ENCODE measurements around the gene CORO1C.
"Not testable (repeated sequence)": the region's sequence is repeated elsewhere in the genome, so short reads cannot be mapped to it uniquely, and the experiment has no call there.

Gene CORO1C

GRCh38 chr12:108675792-108676191 lies 55.5 kb downstream of the CORO1C start:
- DNase-seq (ENCODE audit: low read depth in 2 of 2): no peak

GRCh38 chr12:108672054-108672453 lies 59.3 kb downstream of the CORO1C start:
- DNase-seq (ENCODE audit: low read depth in 2 of 2): no peak

DNA sequence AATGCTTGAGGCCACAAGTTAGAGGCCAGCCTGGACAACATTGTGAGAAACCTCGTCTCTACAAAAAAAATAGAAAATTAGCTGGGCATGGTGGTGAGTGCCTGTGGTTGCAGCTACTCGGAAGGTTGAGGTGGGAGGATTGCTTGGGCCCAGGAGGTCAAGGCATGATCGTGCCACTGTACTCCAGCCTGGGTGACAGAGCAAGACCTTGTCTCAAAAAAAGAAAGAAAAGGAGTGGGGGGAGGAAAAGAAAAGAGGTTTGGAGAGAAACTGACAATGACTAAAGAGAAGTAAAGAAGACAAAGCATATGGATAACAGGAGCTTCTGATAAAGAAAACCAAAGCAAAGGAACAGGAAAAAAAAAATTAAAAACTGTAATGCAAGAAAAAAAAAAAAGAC lies 60.2 kb downstream of the CORO1C start:
- DNase-seq (ENCODE audit: low read depth in 2 of 2): no peak

- DNase-seq (ENCODE audit: low read depth in 2 of 2): no peak
Observed at GRCh38 chr12:108670066-108670631, 61.2 kb downstream of the CORO1C start.

DNA sequence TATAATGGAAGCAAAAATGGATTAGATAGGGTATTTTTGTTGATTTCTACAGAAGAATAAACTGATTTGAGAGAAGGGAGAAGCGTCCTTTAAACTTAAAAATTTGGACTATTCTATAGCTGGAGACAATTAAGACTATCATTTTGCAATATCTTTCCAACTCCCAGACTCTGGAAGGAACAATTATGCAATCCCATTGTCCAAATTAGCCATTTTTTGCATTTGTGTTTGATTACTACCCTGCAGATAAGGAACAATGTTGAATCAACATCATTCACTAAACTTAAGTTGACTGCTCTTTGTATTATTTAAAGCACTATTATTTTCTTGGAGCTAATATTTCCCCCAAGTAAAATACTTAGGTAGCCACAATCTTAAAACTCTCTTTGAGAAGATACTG lies 62.8 kb downstream of the CORO1C start:
- DNase-seq (ENCODE audit: low read depth in 2 of 2): no peak

DNA sequence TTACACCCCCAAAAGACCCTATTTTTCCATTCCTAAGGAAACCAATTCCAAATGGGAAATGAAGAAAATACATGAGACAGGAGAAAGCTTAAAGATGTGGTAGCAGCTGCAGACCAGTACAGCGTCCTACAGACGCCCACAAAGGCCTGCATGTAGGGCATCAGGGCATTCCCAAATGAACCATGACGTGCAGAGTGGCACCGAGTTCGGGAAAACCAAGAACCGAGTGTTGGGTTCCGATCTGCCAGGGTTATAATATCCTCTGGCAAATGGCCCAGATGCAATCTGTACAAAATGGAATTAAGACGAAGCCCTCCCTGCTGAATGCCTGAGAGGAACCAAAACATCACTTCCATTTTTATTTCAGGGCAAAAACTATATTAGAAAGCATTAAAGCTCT lies 63.3 kb downstream of the CORO1C start:
- DNase-seq (ENCODE audit: low read depth in 2 of 2): no peak

- DNase-seq (ENCODE audit: low read depth in 2 of 2): no peak
Observed at GRCh38 chr12:108667349-108667748, 64.0 kb downstream of the CORO1C start.

GRCh38 chr12:108666401-108666881 lies 64.9 kb downstream of the CORO1C start:
- DNase-seq (ENCODE audit: low read depth in 2 of 2): no peak

GRCh38 chr12:108665608-108666202 lies 65.6 kb downstream of the CORO1C start:
- DNase-seq (ENCODE audit: low read depth in 2 of 2): no peak

- peak; percentile 61 to 81 for DNase-seq (ENCODE audit: low read depth in 2 of 2)
Observed at GRCh38 chr12:108664338-108665258, 66.7 kb downstream of the CORO1C start.

- DNase-seq (ENCODE audit: low read depth in 2 of 2): no peak
Observed at GRCh38 chr12:108663324-108664015, 67.8 kb downstream of the CORO1C start.

- DNase-seq (ENCODE audit: low read depth in 2 of 2): not testable (repeated sequence)
Observed at GRCh38 chr12:108658115-108658514, 73.2 kb downstream of the CORO1C start.

DNA sequence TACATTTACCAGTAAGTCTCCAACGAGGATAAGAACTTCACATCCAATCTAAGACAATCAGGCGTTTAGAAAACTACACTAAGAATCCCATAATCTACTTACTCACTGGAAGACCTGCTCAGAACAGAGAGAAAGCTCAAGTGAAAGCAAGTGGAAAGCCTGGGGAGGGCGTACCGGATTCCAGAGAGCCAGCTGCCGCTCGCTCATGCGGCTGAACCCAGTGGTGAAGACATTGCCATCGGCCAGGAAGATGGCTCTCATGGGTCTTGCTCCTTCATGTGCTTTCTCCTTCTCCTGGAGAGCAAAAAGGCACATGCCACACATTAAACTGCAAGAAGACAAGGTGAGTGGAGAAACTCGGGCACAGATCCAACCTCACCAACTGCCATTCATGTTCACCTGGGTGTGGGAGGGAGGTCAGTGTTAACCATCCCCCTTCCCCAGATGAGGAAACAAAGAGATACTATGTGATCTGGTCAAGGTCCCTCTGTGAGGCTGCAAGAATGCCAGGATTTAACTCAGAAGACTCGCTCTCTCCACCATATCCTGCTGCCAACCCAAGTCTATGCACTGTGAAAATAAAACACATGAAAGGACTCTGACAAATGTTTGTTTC lies 74.1 kb downstream of the CORO1C start:
- no peak for DNase-seq (ENCODE audit: low read depth in 2 of 2)

DNA sequence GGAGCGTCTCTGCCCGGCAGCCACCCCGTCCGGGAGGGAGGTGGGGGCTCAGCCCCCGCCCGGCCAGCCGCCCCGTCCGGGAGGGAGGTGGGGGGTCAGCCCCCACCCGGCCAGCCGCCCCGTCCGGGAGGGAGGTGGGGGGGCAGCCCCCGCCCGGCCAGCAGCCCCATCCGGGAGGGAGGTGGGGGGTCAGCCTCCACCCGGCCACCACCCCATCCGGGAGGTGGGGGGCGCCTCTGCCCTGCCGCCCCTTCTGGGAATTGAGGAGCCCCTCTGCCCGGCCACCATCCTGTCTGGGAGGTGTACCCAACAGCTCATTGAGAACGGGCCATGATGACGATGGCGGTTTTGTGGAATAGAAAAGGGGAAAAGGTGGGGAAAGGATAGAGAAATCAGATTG lies 75.1 kb downstream of the CORO1C start:
- not testable (repeated sequence) for DNase-seq (ENCODE audit: low read depth in 2 of 2)

DNA sequence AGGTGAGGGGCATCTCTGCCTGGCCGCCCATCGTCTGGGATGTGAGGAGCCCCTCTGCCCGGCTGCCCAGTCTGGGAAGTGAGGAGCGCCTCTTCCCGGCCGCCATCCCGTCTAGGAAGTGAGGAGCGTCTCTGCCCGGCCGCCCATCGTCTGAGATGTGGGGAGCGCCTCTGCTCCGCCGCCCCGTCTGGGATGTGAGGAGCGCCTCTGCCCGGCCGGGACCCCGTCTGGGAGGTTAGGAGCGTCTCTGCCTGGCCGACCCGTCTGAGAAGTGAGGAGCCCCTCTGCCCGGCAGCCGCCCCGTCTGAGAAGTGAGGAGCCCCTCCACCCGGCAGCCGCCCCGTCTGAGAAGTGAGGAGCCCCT lies 75.5 kb downstream of the CORO1C start:
- DNase-seq (ENCODE audit: low read depth in 2 of 2): not testable (repeated sequence)

- DNase-seq (ENCODE audit: low read depth in 2 of 2): not testable (repeated sequence)
Observed at GRCh38 chr12:108654622-108655021, 76.7 kb downstream of the CORO1C start.

- DNase-seq (ENCODE audit: low read depth in 2 of 2): no peak
Observed at GRCh38 chr12:108653922-108654321, 77.4 kb downstream of the CORO1C start.

DNA sequence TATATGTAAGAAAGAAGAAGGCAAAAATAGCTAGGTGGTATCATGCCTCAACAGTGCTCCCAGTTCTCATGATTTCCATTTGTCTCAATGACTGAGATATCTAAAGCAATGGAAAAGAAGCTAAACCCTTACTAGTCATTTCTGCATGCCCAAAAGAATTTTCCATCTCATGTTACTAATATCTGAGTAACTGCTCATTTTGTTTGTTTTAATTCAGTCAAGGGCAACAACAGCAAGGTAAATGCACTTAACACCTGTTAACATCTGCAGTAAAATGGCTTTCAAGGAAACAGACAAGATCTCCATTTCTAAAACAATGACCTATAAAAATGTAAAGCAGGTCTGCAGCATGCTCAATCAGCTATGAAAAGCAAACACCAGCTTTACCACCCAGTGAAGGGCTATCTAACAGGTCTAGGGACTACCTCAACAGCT lies 78.2 kb downstream of the CORO1C start:
- no peak for DNase-seq (ENCODE audit: low read depth in 2 of 2)

DNA sequence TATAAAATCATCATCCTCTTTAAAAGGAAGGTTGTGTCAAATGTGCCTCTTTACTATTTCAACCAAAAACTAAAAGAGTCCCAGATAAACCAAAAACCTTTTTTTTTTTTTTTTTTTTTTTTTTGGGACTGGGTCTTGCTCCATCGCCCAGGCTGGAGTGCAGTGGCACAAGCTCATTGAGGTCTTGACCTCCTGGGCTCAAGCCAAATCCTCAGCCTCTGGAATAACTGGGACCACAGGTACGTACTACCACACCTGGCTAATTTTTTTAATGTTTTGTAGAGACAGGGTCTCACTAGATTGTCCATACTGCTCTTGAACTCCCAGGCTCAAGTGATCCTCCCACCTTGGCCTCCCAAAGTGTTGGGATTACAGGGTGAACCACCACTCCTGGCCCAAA lies 81.2 kb downstream of the CORO1C start:
- DNase-seq (ENCODE audit: low read depth in 2 of 2): no peak

DNA sequence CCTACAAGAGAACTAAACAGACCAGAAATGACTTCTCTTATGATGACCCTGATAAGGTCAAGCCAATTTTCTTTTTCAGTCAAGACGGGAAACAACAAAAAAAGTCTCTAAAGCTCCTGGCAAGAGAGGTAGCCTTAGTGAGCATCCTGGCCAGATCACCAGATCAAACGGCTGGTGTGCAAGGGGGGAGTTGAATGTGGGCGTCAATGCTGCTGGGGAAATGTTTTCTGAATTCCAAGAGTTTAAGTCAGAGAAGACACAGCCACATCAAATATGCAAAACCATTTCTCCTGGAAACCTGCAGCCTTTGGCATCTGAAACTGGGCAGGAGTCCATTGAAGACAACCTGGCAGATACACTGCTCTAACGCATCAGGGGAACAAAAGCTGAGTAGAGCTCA lies 81.6 kb downstream of the CORO1C start:
- DNase-seq (ENCODE audit: low read depth in 2 of 2): no peak

- DNase-seq (ENCODE audit: low read depth in 2 of 2): no peak
Observed at GRCh38 chr12:108649126-108649525, 82.2 kb downstream of the CORO1C start.

DNA sequence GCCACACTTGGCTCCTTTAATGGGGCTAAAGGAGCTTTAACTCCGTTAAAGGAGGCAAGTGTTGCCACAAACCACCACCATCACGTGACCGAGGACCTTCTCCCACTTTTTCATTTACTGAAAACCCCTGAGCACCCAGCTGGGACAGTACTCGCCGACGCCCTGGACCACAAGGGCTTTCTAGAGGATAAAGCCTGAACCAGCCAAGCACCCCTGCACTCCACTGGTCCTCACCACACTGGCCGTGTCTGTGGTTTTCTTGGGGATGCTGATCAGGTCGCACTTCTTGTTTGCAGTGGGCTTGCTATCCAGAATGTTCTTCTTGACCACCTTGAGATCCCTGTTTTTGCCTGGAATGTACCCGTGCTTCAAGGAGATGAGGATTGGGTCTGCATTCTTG lies 82.9 kb downstream of the CORO1C start:
- DNase-seq (ENCODE audit: low read depth in 2 of 2): no peak
